Measurements from ENCODE around the gene SFSWAP.

The SFSWAP gene

DNA sequence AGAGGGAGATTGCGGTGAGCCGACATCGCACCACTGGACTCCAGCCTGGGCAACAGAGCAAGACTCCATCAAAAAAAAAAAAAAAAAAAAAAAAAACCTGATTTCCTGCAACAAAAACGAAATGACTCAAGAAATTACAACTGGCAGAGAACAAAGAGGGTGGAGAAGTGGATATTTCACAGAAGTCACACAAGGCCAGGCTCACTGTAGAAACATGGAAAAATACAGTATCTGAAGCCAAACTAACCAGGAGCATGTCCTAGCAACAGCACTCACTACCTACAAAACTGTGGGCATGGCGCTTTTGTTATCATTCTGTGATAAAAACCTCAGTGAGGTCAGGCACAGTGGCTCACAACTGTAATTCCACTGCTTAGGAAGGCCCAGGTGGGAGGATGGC, 105.6 kb downstream of the SFSWAP start:
- DNase-seq (ENCODE audit: low read depth): no peak

DNA sequence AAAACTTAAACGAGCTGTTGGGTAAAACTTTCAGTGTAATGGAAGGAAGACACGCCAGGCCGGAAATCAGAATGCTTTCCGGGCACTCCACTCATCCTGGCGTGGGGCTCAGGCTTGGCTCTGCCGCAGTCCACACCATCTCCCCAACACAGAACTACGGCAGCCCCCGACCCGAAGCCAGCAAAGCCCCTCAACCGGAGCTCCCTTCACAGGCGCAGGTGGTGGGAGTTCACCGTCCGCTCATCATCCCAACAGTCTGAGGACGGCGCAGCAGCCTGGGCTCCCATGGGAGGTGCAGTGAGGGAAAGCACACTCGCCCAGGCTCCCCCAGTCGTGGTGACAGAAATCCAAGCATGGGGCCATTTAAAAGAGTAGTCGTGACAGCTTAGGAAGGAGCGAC, 106.4 kb downstream of the SFSWAP start:
- DNase-seq (ENCODE audit: low read depth): no peak

DNA sequence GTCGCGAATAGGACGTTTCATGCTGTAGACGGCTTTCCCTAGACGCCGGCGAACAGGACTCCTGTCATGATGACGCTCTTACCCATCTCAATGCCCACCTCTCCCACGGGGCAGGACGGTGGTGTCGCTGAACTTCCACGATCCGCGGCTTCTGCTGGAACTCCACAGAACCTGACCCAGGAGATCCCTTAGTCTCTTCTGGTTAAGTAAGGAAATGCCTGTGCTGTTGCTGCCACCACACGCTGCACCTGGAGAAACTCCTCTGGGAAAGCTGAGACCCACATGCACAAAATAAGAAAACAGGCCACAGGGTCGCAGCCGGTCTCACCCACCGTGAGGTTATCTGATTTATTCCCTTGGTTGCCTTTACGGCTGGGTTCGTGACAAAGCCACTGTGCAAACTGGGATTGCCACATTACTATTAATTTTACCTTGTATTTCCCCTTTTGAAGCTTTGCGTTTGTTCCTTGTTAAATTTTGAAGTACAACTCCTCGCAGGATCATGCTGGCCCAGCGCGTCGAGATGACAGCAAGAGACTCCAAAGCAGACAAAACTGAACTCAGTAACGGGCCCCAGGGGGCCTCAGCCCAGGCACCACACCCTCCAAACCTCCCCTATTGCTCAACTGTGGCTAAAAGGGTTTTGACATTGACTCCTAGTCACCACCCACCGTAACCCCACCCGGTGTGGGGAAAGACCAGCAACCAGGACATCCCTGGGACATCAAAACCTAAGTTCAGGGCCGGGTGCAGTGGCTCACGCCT, 108.1 kb downstream of the SFSWAP start:
- DNase-seq (ENCODE audit: low read depth): no peak

DNA sequence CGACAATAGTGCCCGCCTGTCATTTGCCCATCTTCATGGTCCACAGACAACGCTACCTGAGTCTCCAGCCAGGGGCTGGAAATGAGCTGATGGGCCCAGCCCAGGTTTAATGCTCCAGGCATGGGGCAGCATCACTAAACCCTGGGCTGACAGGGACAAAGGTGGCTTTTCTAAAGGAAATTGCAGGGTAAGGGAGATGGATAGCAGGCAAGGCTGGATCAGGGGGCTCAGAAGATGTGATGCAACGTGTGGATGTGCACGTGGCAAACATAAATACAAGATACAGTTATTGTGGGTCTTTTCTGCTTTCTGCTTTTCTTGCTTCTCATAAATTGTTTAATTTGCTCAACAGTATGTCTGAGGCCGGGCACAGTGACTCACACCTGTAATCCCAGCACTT, 113.6 kb downstream of the SFSWAP start:
- DNase-seq (ENCODE audit: low read depth): no peak

DNA sequence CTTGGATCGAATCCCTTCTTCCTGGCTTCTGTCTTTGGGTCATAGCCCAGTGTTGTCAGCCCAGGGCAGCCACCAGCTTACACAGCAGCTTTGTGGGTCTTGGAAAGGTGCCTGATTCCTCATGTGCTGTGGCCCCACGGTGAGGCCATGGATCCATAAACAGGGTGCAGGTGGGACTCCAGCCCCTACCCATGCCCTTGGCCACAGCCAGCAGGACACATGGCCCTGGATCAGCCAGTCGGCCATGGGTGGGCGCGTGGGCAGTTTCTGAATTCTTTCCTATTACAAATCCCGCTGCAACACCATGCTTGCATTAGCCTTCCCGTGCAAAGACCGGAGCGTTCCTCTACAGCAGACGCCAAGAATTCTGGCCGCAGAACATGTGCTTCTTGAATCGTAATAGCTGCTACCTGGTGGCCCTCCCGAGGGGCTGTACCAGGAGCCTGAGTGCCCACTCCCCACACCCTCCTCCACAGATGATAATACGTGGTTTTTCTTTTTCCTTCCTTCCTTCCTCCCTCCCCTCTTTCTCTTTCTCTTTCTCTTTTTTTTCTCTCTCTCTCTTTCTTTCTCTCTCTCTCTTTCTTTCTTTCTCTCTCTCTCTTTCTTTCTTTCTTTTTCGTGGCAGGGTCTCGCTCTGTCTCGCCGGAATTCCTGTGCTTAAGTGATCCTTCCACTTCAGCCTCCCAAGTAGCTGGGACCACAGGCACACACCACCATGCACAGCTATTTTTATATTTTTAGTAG, 114.4 kb downstream of the SFSWAP start:
- no peak for DNase-seq (ENCODE audit: low read depth)

DNA sequence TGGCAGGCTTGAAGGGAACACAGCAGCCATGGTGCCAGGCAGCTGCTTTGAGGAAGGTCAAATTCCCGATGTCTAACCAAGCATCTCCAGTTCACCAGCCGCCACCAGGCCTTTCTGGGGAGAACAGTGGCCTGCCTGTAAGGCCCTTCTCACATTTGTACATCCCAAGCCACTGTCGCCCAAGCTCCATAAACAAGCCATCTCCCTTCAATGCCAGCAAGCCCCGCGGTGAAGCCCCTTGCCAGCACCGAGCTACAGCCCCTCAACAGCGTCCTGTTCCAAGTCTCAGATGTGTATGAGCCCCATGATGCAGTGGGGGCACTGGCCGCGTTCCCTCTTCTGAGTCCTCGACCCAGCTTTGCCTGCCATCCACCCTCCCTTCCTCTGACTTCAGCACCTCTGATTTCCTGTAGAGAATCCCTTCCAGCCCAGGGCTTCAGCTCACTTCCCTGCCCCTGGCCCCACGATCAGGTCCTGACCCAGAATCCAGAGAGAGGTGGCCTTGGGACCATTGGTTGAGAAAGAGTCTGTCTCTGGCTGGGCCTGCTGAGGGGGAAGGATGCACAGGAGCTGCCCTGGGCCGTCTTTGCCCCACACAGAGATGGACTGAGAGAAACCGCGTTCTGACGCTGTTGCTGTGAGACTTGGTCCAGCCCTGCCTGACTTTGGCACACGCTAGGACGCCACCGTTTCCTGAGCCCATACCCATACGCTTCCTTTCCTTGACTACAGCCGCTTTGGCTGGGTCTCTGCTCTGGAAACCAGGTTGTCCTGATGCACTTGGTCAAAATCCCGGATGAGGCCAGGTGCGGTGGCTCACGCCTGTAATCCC, 115.4 kb downstream of the SFSWAP start:
- no peak for DNase-seq (ENCODE audit: low read depth)

DNA sequence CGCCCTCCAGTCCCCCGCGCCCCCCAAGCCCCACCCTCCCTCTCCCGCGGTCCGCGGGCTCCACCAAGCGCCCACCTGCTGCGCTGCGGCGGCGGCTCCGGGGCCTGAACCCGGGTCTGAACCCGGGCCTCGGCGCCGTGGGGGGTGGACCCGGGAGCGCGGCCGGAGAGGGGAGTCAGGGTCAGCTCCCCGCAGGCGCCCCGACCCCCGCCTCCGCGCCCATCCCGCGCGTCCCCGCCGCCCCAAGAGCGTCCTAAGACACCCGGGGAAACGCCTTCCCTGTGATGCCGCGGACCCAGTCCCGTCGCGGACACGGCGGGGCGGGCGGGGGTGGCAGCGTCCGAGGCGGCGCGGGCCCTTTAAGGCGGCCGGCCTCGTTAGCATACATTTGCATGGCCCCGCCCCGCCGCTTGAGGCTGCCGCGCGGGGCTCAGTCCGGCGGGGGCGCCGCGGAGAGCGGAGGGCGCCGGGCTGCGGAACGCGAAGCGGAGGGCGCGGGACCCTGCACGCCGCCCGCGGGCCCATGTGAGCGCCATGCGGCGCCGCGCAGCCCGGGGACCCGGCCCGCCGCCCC, 117.2 kb downstream of the SFSWAP start, which contains the start of gene MMP17:
Gene MMP17, plus strand, starts transcription at position 433 of the 574 bp plus-strand sequence. Its CDS starts 102 bp downstream, at position 535.
- no peak for DNase-seq (ENCODE audit: low read depth)

DNA sequence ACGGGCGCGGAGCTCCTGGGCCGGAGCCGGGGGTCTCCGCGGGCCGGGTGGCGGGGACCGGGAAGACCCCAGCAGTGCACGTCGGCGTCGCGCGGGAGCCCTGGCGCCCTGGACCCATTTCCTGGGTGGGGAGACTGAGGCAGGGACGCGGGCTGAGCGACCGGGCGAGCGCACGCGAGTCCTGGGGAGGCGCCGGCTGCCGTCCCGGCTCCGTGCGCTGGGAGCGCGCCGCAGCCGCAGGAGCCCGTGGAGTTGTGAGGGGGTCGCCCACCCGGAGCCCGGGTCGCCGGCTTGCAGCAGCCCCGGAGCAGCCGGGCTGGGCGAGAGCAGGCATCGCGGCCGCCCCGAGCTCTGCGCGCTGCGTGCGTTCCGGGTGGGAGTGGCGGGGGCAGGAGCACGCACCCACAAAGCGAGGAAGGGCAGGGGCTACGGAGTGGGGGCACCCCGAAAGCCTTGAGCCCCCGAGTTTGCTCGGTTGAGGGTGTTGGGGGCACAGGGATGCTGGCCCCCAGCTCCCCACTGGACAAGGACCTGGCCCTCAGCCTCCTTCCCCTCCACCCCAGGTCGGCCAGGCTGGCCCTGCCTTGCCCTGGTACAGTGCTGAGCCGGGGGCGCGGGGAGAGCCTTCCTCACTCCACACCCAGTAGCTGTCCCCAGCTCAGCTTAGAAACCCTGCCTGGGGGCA, 117.9 kb downstream of the SFSWAP start:
- no peak for DNase-seq (ENCODE audit: low read depth)

DNA sequence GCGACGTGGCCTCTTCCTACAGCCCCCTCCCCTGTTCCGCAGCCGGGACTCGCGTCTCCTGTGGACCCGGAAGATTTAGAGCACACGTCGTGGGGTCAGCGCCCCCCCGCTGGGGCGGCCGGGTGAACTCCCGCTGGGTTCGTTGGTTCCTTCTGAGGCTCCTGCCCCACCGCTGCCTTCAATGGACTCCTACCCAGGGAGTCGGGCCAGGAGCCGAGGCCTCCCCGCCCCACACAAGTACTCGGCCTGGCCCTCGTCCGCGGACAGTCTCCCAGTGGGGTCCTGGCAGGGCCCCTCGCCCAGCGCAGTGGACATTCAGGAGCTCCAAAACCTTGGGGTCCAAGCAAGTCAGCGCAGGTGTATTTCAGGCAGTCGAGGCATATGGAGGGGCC, 118.5 kb downstream of the SFSWAP start:
- DNase-seq (ENCODE audit: low read depth): no peak

DNA sequence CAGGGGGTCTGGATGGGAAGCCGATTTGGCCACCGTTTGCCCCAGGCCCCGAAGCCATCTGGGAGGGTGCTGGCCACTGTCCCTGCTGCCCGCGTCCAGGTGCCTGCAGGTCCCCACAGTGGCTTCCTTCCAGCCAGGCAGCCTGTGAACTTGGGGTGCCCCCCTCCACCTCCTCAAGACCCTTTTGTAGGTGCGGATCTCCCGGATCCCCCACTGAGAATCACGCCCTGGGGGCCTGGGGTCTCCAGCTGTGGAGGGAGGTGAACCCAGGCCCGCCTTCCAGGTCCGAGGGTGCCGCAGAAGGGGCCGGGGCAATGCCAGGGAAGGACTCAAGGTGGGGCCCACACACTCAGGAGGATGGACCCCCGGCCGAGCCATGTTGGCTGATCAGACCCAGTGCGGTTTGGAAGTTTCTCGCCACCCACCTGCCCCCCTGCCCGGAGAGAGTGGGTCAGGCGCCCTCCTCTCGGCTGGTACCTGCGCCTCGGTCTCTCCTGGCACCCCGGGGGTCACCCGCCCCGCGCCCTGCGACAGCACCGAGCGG, 119.0 kb downstream of the SFSWAP start:
- DNase-seq (ENCODE audit: low read depth): no peak

DNA sequence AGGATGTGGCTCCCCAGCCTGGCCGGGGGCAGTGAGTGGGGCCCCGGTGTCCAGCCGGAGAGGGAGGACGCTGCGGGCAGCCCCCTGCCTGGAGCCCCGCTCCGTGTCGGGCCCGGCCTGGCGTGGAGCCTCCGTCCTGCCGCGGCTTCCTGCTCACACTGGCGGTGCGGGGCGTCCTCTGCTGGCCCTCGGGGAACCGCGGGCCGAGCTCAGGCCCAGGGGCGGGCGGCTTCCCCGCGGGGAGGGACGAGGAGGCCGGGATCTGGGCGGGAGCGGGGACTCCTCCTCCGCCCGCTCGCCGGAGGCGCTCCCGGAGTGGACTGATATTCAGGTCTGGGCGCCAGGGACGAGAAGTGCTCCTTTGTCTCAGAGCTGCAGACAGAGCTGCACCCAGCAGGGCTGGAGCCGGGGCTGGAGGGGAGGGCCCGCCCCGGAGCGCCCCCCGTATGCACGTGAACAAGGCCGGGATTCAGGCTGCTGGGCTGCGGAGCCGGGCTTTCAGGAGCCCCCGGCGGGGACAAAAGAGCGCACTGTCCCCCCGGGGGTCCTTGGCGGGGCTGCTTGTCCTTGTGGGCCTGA, 119.5 kb downstream of the SFSWAP start:
- no peak for DNase-seq (ENCODE audit: low read depth)

DNA sequence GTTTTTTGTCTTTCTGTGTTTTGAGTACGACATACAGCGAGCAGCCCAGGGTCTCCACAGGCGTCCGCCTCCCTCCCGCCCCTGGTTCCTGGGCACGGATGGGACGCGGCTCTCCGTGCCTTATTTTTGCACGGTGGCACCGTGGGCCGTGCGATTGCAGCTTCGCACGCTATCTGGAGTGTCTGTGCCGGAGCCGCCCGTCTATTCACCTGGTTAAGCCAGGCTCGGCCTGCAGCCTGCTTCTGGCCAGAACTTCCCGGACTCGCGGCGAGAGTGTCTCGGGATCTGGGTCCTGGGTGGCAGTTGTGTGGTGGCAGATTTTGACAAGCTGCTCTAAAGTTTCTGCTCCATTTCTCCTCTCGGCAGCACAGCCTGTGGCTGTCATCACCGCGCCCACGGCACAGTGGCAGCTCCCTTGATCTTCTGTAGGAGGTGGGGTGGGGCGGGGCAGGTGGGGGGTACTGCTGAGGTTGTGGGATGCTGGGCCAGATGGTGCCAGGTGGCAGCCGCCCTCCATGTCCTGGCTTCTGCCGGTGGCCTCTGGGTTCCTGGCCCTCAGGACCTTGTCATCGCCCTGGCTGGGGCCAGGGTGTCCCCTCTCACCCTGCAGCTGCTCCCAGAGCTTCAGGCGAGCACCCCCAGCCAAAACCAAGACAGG, 120.2 kb downstream of the SFSWAP start:
- peak; percentile 6 for DNase-seq (ENCODE audit: low read depth)

DNA sequence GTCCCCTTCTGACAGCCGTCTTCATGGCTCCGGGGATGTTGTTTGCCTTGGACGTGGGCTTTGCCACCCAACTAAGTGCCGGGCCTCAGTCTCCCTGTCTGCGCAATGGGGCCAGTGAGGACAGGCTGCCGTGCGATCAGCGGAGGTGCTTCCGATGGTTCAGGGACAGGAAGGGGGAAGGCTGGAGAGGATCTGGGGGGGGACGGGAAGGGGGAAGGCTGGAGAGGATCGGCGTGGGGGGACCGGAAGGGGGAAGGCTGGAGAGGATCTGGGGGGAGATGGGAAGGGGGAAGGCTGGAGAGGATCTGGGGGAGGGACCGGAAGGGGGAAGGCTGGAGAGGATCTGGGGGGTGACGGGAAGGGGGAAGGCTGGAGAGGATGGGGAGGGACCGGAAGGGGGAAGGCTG, 120.7 kb downstream of the SFSWAP start:
- no peak for DNase-seq (ENCODE audit: low read depth)

DNA sequence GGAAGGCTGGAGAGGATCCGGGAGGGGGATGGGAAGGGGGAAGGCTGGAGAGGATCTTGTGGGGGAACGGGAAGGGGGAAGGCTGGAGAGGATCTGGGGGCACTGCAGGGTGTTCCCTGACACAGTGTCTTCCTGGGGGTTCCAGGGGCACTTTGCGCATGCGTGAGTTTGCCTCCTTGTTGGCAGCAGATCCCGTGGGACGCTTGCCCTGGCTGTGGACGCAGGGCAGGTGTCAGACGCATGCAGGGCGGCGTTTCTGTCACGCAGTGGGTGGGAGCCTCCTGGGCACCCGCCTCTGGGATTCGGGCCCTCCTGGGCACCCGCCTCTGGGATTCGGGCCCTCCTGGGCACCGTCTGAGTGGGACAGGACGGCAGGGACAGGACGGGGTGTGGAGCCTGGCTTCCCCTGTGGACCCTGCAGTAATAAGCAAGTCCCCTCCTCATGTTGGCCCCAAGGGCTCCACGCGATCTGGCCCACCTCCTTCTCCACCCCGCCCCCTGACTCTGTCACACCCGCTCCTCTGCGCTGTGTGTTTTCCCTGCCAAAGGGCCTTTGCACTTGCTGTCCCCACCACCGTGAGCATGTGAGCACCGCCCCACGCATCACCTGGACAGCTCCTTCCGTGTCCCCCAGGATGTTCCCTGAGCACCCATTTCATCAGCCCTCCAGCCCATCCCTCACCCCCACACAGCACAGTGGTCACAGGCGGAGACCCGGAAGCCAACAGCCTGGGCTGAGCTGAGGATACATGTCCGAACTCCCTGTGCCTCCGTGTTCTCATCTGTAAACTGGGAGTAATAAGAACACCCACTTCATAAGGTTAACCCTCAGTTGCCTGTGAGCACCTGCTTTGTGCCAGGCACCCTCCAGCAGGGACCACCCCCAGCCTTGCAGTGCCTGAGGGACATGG, 121.7 kb downstream of the SFSWAP start:
- DNase-seq (ENCODE audit: low read depth): no peak

DNA sequence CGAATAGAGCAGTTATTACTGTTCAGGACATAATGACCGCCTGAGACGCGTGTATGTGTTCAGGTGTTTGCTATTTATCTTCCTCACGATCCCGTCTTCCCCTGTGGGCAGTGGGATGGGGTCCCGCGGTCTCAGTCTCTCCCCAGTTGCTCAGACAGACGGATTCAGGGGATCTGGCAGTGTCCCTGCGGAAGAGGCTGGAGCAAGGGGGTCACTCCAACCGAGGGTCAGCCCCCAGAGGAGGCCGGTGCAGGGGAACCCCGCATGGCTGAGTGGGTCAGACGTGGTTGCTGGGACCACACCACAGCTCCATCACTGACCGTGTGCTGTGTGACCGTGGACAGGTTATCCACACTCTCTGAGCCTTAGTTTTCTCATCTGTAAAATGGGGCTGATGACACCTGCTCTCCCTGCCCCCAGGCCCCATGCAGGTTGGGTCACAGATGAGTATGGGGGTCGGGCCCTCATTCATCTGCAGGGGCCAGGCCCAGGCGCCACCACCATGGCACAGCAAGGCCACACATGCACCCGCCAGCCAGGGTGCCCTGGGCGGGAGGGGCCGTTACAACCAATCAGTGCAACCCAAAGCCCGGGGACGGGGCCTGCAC, 122.5 kb downstream of the SFSWAP start:
- DNase-seq (ENCODE audit: low read depth): no peak

DNA sequence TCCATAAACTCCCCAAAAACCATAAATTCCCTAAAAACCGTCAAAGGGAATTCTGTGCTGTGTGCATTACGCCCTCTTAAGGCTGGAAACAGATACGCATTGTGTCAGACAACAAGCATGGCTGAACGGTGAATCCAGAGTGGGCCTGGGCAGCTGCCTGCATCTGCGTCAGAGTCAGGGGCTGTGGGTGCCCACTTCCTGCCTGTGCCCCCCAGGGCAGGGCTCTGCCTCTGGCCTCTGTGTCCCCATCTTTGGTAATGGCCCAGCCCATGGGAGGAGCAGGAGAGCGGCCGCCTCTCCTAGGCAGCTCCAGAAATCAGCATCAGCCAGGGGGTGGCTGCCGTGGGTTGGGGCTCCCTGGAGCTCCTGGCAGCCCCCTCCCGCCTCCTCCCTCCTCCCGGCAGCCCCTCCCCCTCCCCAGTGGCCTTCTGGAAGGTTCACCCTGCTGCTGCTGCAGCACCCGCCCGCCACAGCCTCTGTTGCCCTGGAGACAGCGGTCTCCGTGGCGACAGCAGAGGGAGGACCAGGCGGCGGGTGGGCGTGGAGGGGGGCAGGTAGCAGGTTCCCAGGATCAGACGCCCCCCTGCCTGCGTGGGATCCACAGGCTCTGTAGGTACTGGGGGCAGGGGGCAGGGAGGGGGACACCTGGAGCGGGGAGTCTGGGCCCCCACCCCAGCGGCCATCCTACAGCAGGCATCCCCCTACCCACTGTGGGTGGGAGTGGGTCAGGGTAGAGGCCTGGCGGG, 123.2 kb downstream of the SFSWAP start:
- no peak for DNase-seq (ENCODE audit: low read depth)

DNA sequence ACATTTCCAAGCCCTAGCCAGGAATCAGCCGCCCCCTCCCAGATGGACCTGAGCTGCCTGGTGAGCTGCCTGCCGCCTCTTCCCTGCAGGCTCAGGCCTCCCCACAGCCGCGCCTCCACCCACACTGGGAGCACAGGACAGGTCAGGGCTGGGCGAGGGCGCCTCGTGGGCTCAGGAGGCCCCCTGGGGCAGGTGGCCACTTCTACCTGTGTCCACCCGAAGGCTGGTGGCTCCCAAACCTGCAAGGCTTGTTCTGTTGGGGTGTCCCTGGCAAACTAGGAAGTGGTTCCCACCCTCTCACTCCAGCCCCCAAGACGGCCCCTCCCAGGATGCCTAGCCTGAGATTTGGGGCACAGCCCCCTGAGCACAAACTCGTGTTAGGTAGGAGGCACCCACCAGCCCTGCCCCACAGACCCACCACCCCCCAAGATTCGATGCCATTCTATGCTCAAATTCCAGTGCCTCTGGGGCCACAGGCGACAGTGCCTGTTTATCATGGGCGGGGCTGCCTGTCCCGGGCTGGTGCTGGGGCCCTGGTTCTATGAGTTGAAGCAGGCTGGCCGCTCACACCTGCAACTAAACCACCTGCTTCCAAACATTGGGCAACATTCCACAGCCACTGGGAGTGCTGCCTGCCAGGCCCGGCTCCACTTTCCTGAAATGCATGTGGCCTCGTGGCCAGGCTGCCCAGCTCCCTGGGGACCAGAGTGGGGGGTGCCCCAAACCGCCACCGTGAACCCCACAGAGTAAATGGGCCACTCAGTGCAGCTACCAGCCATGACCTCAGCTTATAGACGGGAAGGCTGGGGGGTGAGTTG, 124.1 kb downstream of the SFSWAP start:
- DNase-seq (ENCODE audit: low read depth): no peak
